HepG2 (cell line): ENCODE measurements around the gene ATP6V1G2. TPM values are rescaled to one million over a fixed set of nuclear protein-coding genes. Genes with fewer than 3 reads are reported as not detected.
A peak's percentile ranks its signal among the peaks of the same experiment; 100 is the strongest.

Experiments
- ELF3 ChIP-seq: IDR thresholded peaks from 2 replicates; pipeline ENCODE4 v1.6.1; 2016; ENCODE audit warnings: missing genetic modification reagents, missing compliant biosample characterization
- ETV5 ChIP-seq: IDR thresholded peaks from 2 replicates; pipeline ENCODE4 v1.6.1; 2018; ENCODE audit warnings: missing biosample characterization, missing genetic modification reagents, inconsistent platforms, borderline replicate concordance
- KDM3A ChIP-seq: IDR thresholded peaks from 2 replicates; pipeline ENCODE4 v1.6.1; 2018; ENCODE audit warnings: low read depth, missing compliant biosample characterization
- PAXIP1 ChIP-seq: sonication (generic); formaldehyde crosslinking; conservative IDR thresholded peaks from 2 replicates; pipeline ENCODE4 v1.4.0; 2020; ENCODE audit warnings: mild to moderate bottlenecking, missing genetic modification reagents, moderate library complexity
- POLR2G ChIP-seq: fragments of 200-400 bp; formaldehyde crosslinking; IDR thresholded peaks from 2 replicates; pipeline ENCODE4 v1.6.1; 2018; ENCODE audit warnings: mild to moderate bottlenecking, low read depth, low read length, moderate library complexity
- TERF1 ChIP-seq: sonication (generic); formaldehyde crosslinking; IDR thresholded peaks from 2 replicates; pipeline ENCODE4 v1.8.0; 2022; ENCODE audit warnings: mild to moderate bottlenecking, missing genetic modification reagents, moderate library complexity
- ZNF451 ChIP-seq: sonication (generic); formaldehyde crosslinking; IDR thresholded peaks from 2 replicates; pipeline ENCODE4 v1.5.0; 2020; ENCODE audit warnings: mild to moderate bottlenecking, missing genetic modification reagents
- ZNF687 ChIP-seq: sonication (generic); formaldehyde crosslinking; IDR thresholded peaks from 2 replicates; pipeline ENCODE4 v1.5.1; 2020; ENCODE audit warnings: mild to moderate bottlenecking, missing genetic modification reagents, moderate library complexity
- polyA plus RNA-seq, 8 experiments: library from polyadenylated mRNA; depleted of rRNA in 3 of 8; stranded (reverse) in 7 of 8; unstranded in 1 of 8; fragments of >200 nt; fragmentation: Illumina TruSeq in 4 of 8; extraction: Trizol in 4 of 8; gene quantifications; 2 replicates each; pipeline versions ENCODE4 v1.2.1 to v1.2.3, GENCODE V29; 2011 to 2016; ENCODE audit warnings: low read depth in 4 of 8, missing spikeins in 1 of 8, mixed read lengths in 1 of 8; ENCODE audit not compliant: insufficient read depth in 1 of 8
- total RNA-seq, 5 experiments: library from RNA; depleted of rRNA; stranded (reverse); fragments of >200 nt; fragmentation: Illumina TruSeq; extraction: Trizol; gene quantifications; 2 replicates each; pipeline ENCODE4 v1.2.3, GENCODE V29; 2016; ENCODE audit warnings: low read depth in 1 of 5

Gene ATP6V1G2
- total and polyA plus RNA-seq, 2 of the 13 experiments (the other 11 are each of a cell fraction or from before 2014, with no cell fraction given): 0.27 to 0.83 TPM

- TF ChIP-seq PAXIP1 (CRISPR knock-in tag): 0 out of 2 replicates have a peak, but pooled peaks have one; percentile 14
- 0 out of 2 replicates have a peak, but pooled peaks have one; percentile 18 for TF ChIP-seq ELF3 (CRISPR knock-in tag)
- peak; percentile 11; the same call in 1 of the 2 replicates for TF ChIP-seq POLR2G
- TF ChIP-seq ZNF687: peak; percentile 37
- no peak for TF ChIP-seq ZNF451 (CRISPR knock-in tag)
- TF ChIP-seq TERF1: 0 out of 2 replicates have a peak, but pooled peaks have one; percentile 36
- no peak for TF ChIP-seq KDM3A (CRISPR knock-in tag)
- TF ChIP-seq ETV5 (CRISPR knock-in tag): peak; percentile 56; the same call in 1 of the 2 replicates
Observed at GRCh38 chr6:31559958-31560696, 13.7 kb upstream of the ATP6V1G2 start (continued).
